NCI-H1105 (cell line): ENCODE data around the gene DOCK3.
A peak's percentile ranks its signal among the peaks of the same experiment; 100 is the strongest.
"Not testable (repeated sequence)": the region's sequence is repeated elsewhere in the genome, so short reads cannot be mapped to it uniquely, and the experiment has no call there.

Experiments used
- DNase-seq: peaks from one replicate; lab custom pipeline; 2025; lab: John Stamatoyannopoulos, UW

Gene DOCK3

GRCh38 chr3:51358981-51359380 is 684.3 kb downstream of the DOCK3 start:
- no peak for DNase-seq

- DNase-seq = no peak
Measured at GRCh38 chr3:51360806-51361205, 686.1 kb downstream of the DOCK3 start.

- DNase-seq = no peak
Measured at GRCh38 chr3:51361746-51362145, 687.0 kb downstream of the DOCK3 start.

- no peak for DNase-seq
Measured at GRCh38 chr3:51362476-51362875, 687.7 kb downstream of the DOCK3 start.

GRCh38 chr3:51368276-51368675 is 693.5 kb downstream of the DOCK3 start:
- not testable (repeated sequence) for DNase-seq

GRCh38 chr3:51371943-51372557 is 697.3 kb downstream of the DOCK3 start:
- peak; percentile 46 for DNase-seq

- DNase-seq = no peak
Measured at GRCh38 chr3:51373658-51374421, 699.1 kb downstream of the DOCK3 start.

GRCh38 chr3:51374456-51374855 is 699.7 kb downstream of the DOCK3 start:
- no peak for DNase-seq

GRCh38 chr3:51375136-51375535 is 700.4 kb downstream of the DOCK3 start:
- no peak for DNase-seq

GRCh38 chr3:51375571-51375970 is 700.8 kb downstream of the DOCK3 start:
- no peak for DNase-seq

- no peak for DNase-seq
Measured at GRCh38 chr3:51378065-51378464, 703.3 kb downstream of the DOCK3 start.

- DNase-seq = no peak
Measured at GRCh38 chr3:51378726-51379125, 704.0 kb downstream of the DOCK3 start.

- no peak for DNase-seq
Measured at GRCh38 chr3:51379301-51379700, 704.6 kb downstream of the DOCK3 start.

- no peak for DNase-seq
Measured at GRCh38 chr3:51379746-51380455, 705.2 kb downstream of the DOCK3 start.

GRCh38 chr3:51380601-51381332 is 706.0 kb downstream of the DOCK3 start:
- DNase-seq = no peak

- no peak for DNase-seq
Measured at GRCh38 chr3:51381333-51381705, 706.6 kb downstream of the DOCK3 start.

- DNase-seq = no peak
Measured at GRCh38 chr3:51382076-51382745, 707.5 kb downstream of the DOCK3 start.

- DNase-seq = no peak
Measured at GRCh38 chr3:51382947-51383578, 708.3 kb downstream of the DOCK3 start.

GRCh38 chr3:51384055-51384725 is 709.5 kb downstream of the DOCK3 start:
- no peak for DNase-seq

- DNase-seq = peak; percentile 89
Measured at GRCh38 chr3:51384726-51385473, 710.2 kb downstream of the DOCK3 start, which contains the start of gene MANF. MANF (plus strand) TSS chr3:51385291; CDS start chr3:51385343, 52 bp downstream.
